Measurements from ENCODE around the gene CABLES2. TPM values are rescaled to one million over a fixed set of nuclear protein-coding genes. Genes with fewer than 3 reads are reported as not detected.

The CABLES2 gene
- total RNA-seq, 1 donor, result 1.8 TPM

GRCh38 chr20:62405108-62405980 is 1.7 kb downstream of the CABLES2 start:
- Histone ChIP-seq H4K20me1 (ENCODE audit: insufficient read depth, low read length) (peaks cover 2% of the 10 kb centered on the region), H2AFZ (ENCODE audit: low read length) (no peak overlapping the region), H3K79me2 (ENCODE audit: insufficient read depth, low read length) (peaks cover 18% of the 10 kb centered on the region), H3K4me2 (ENCODE audit: insufficient read depth, low read length) (no peak overlapping the region), H3K9me3 (ENCODE audit: low read depth, low read length) (no peaks in the 10 kb centered on the region), H3K4me3 (ENCODE audit: insufficient read depth, low read length) (no peak overlapping the region), H3K4me1 (ENCODE audit: insufficient read depth, low read length) (peaks cover 3% of the 10 kb centered on the region), H3K36me3 (ENCODE audit: insufficient read depth, low read length) (no peaks in the 10 kb centered on the region), H3K27me3 (ENCODE audit: insufficient read depth, low read length) (no peaks in the 10 kb centered on the region), H3K27ac (ENCODE audit: low read depth, low read length) (no peak overlapping the region)
- DNase-seq (ENCODE audit: insufficient read length, low spot score, missing footprints), result peak; percentile 97
- TF ChIP-seq CTCF (IDR thresholded peaks at IDR 0.05; ENCODE audit: extremely low read depth, low read depth, low read length), result peak; percentile 61

- DNase-seq (ENCODE audit: insufficient read length, low spot score, missing footprints), result no peak
- H3K4me3 ChIP-seq (ENCODE audit: insufficient read depth, low read length), result no peak overlapping the region
- no peak overlapping the region for H3K27ac ChIP-seq (ENCODE audit: low read depth, low read length)
- peaks cover 3% of the 10 kb centered on the region for H3K4me1 ChIP-seq (ENCODE audit: insufficient read depth, low read length)
- H3K9me3 ChIP-seq (ENCODE audit: low read depth, low read length), result no peaks in the 10 kb centered on the region
- no peak overlapping the region for H2AFZ ChIP-seq (ENCODE audit: low read length)
- H3K36me3 ChIP-seq (ENCODE audit: insufficient read depth, low read length), result no peaks in the 10 kb centered on the region
- H4K20me1 ChIP-seq (ENCODE audit: insufficient read depth, low read length), result peaks cover 2% of the 10 kb centered on the region
- TF ChIP-seq CTCF (IDR thresholded peaks at IDR 0.05; ENCODE audit: extremely low read depth, low read depth, low read length), result no peak
- peaks cover 18% of the 10 kb centered on the region for H3K79me2 ChIP-seq (ENCODE audit: insufficient read depth, low read length)
- H3K27me3 ChIP-seq (ENCODE audit: insufficient read depth, low read length), result no peaks in the 10 kb centered on the region
- H3K4me2 ChIP-seq (ENCODE audit: insufficient read depth, low read length), result no peak overlapping the region
Observed at GRCh38 chr20:62404761-62405107, 2.4 kb downstream of the CABLES2 start.

GRCh38 chr20:62404112-62404665 is 2.9 kb downstream of the CABLES2 start:
- Histone ChIP-seq H3K4me2 (ENCODE audit: insufficient read depth, low read length) (no peak overlapping the region), H3K27me3 (ENCODE audit: insufficient read depth, low read length) (no peaks in the 10 kb centered on the region), H2AFZ (ENCODE audit: low read length) (no peak overlapping the region), H3K36me3 (ENCODE audit: insufficient read depth, low read length) (no peaks in the 10 kb centered on the region), H3K9me3 (ENCODE audit: low read depth, low read length) (no peaks in the 10 kb centered on the region), H3K27ac (ENCODE audit: low read depth, low read length) (no peak overlapping the region), H3K4me3 (ENCODE audit: insufficient read depth, low read length) (no peak overlapping the region), H4K20me1 (ENCODE audit: insufficient read depth, low read length) (peaks cover 2% of the 10 kb centered on the region), H3K4me1 (ENCODE audit: insufficient read depth, low read length) (peaks cover 3% of the 10 kb centered on the region), H3K79me2 (ENCODE audit: insufficient read depth, low read length) (peaks cover 18% of the 10 kb centered on the region)
- TF ChIP-seq CTCF (IDR thresholded peaks at IDR 0.05; ENCODE audit: extremely low read depth, low read depth, low read length), result no peak
- no peak for DNase-seq (ENCODE audit: insufficient read length, low spot score, missing footprints)

- H3K79me2 ChIP-seq (ENCODE audit: insufficient read depth, low read length), result peaks cover 18% of the 10 kb centered on the region
- no peaks in the 10 kb centered on the region for H3K36me3 ChIP-seq (ENCODE audit: insufficient read depth, low read length)
- TF ChIP-seq CTCF (IDR thresholded peaks at IDR 0.05; ENCODE audit: extremely low read depth, low read depth, low read length), result no peak
- DNase-seq (ENCODE audit: insufficient read length, low spot score, missing footprints), result no peak
- H3K4me1 ChIP-seq (ENCODE audit: insufficient read depth, low read length), result peaks cover 3% of the 10 kb centered on the region
- H4K20me1 ChIP-seq (ENCODE audit: insufficient read depth, low read length), result peaks cover 2% of the 10 kb centered on the region
- no peak overlapping the region for H3K27ac ChIP-seq (ENCODE audit: low read depth, low read length)
- no peak overlapping the region for H2AFZ ChIP-seq (ENCODE audit: low read length)
- no peak overlapping the region for H3K4me2 ChIP-seq (ENCODE audit: insufficient read depth, low read length)
- no peaks in the 10 kb centered on the region for H3K9me3 ChIP-seq (ENCODE audit: low read depth, low read length)
- no peak overlapping the region for H3K4me3 ChIP-seq (ENCODE audit: insufficient read depth, low read length)
- no peaks in the 10 kb centered on the region for H3K27me3 ChIP-seq (ENCODE audit: insufficient read depth, low read length)
Observed at GRCh38 chr20:62403331-62403730, 3.8 kb downstream of the CABLES2 start.

All from osteoblast (primary cell).